Osteoblast (primary cell): ENCODE results near the gene QRICH1. TPM values are rescaled to one million over a fixed set of nuclear protein-coding genes. Genes with fewer than 3 reads are reported as not detected.

Experiments used
- DNase-seq: peaks from one replicate; pipeline ENCODE4 v3.0.0; 2011; ENCODE audit warnings: low spot score, mixed read lengths; ENCODE audit not compliant: insufficient read length; ENCODE audit errors: missing footprints
- H2AFZ ChIP-seq: 2 replicates; pipeline ENCODE4 v1.6.0; 2011; ENCODE audit warnings: mild to moderate bottlenecking, low read length
- H3K27ac ChIP-seq: 2 replicates; pipeline ENCODE4 v1.5.1; 2011; ENCODE audit warnings: mild to moderate bottlenecking, low read depth, low read length, moderate library complexity
- H3K27me3 ChIP-seq: 2 replicates; pipeline ENCODE4 v1.6.0; 2012; ENCODE audit warnings: mild to moderate bottlenecking, control low read depth, inconsistent platforms, low read length, moderate library complexity; ENCODE audit not compliant: insufficient read depth
- H3K36me3 ChIP-seq: 2 replicates; pipeline ENCODE4 v1.5.1; 2011; ENCODE audit warnings: mild to moderate bottlenecking, low read length, control low read depth, moderate library complexity; ENCODE audit not compliant: insufficient read depth
- H3K4me1 ChIP-seq: 2 replicates; pipeline ENCODE4 v1.5.1; 2011; ENCODE audit warnings: mild to moderate bottlenecking, low read length, control low read depth, moderate library complexity; ENCODE audit not compliant: insufficient read depth
- H3K4me2 ChIP-seq: 2 replicates; pipeline ENCODE4 v1.6.0; 2011; ENCODE audit warnings: mild to moderate bottlenecking, low read length; ENCODE audit not compliant: insufficient read depth
- H3K4me3 ChIP-seq: fragments of 200-600 bp; sonication (generic); 3 replicates; pipeline ENCODE4 v1.5.1; 2012; ENCODE audit warnings: mild to moderate bottlenecking, low read length, inconsistent platforms; ENCODE audit not compliant: insufficient read depth
- H3K79me2 ChIP-seq: 2 replicates; pipeline ENCODE4 v1.6.0; 2012; ENCODE audit warnings: mild to moderate bottlenecking, low read length, control low read depth, inconsistent platforms; ENCODE audit not compliant: insufficient read depth
- H3K9me3 ChIP-seq: 2 replicates; pipeline ENCODE4 v1.5.1; 2011; ENCODE audit warnings: low read depth, low read length, control low read depth
- H4K20me1 ChIP-seq: 2 replicates; pipeline ENCODE4 v1.6.0; 2012; ENCODE audit warnings: mild to moderate bottlenecking, low read length, control low read depth; ENCODE audit not compliant: insufficient read depth
- total RNA-seq: library from RNA; depleted of rRNA; stranded (reverse); fragments of >200 nt; gene quantifications from 2 replicates; pipeline ENCODE4 v1.2.3, GENCODE V29; 2012
- TF ChIP-seq, protein P1 (sequence below): IDR thresholded peaks from 2 replicates; pipeline ENCODE4 v1.5.1; 2011; ENCODE audit warnings: mild to moderate bottlenecking, low read depth, low read length, moderate library complexity; ENCODE audit errors: extremely low read depth

The QRICH1 gene
- total RNA-seq, 1 donor = 167 TPM

DNA sequence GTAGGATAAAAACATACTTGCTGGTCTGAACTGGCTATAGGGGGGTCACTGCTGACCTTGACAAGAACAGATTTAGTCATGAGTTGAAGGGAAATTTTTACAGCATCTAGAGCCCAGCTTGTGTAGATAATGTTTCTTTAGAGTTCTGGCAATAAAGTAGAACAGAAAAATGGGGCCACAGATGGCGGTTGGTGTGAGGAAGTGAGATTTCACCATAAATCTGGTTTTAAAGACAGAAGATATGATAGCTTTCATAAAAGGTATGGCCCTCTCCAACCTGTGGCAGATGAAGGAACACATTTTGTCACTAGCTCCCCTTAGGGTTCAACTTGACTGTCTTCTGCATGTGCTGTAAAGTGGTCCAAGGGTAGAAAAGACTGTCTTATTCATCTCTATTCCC lies 40.3 kb downstream of the QRICH1 start:
- no peak for DNase-seq
- Histone ChIP-seq H3K4me3 (no peak overlapping the region), H3K4me2 (no peak overlapping the region), H3K27me3 (no peaks in the 10 kb centered on the region), H3K27ac (no peak overlapping the region), H4K20me1 (peaks cover 24% of the 10 kb centered on the region), H3K4me1 (no peaks in the 10 kb centered on the region), H2AFZ (no peak overlapping the region), H3K79me2 (peaks cover 44% of the 10 kb centered on the region), H3K36me3 (peaks cover 52% of the 10 kb centered on the region), H3K9me3 (no peaks in the 10 kb centered on the region)
- TF ChIP-seq, protein P1, sequence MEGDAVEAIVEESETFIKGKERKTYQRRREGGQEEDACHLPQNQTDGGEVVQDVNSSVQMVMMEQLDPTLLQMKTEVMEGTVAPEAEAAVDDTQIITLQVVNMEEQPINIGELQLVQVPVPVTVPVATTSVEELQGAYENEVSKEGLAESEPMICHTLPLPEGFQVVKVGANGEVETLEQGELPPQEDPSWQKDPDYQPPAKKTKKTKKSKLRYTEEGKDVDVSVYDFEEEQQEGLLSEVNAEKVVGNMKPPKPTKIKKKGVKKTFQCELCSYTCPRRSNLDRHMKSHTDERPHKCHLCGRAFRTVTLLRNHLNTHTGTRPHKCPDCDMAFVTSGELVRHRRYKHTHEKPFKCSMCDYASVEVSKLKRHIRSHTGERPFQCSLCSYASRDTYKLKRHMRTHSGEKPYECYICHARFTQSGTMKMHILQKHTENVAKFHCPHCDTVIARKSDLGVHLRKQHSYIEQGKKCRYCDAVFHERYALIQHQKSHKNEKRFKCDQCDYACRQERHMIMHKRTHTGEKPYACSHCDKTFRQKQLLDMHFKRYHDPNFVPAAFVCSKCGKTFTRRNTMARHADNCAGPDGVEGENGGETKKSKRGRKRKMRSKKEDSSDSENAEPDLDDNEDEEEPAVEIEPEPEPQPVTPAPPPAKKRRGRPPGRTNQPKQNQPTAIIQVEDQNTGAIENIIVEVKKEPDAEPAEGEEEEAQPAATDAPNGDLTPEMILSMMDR = no peak

DNA sequence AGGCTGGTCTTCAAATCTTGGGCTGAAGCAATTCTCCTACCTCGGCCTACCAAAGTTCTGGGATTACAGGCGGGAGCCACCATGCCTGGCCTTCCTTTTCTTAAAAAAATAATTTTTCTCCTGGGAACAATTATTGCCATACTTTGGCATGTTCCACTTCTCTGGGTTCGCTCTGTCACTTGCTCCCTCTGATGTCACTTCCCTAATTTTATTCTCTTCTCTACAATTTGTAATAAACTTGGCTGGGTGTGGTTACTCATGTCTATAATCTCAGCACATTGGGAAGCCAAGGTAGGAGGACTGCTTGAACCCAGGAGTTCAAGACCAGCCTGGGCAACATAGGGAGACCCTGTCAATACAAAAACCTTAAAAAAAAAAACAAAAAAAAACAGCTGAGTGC lies 58.6 kb downstream of the QRICH1 start:
- Histone ChIP-seq H3K36me3 (peaks cover 71% of the 10 kb centered on the region), H3K4me1 (peaks cover 9% of the 10 kb centered on the region), H3K9me3 (no peaks in the 10 kb centered on the region), H3K4me3 (no peak overlapping the region), H2AFZ (no peak overlapping the region), H4K20me1 (peaks cover 5% of the 10 kb centered on the region), H3K27ac (no peak overlapping the region), H3K79me2 (peaks cover 8% of the 10 kb centered on the region), H3K27me3 (no peaks in the 10 kb centered on the region), H3K4me2 (no peak overlapping the region)
- no peak for DNase-seq
- TF ChIP-seq, protein P1 = no peak

DNA sequence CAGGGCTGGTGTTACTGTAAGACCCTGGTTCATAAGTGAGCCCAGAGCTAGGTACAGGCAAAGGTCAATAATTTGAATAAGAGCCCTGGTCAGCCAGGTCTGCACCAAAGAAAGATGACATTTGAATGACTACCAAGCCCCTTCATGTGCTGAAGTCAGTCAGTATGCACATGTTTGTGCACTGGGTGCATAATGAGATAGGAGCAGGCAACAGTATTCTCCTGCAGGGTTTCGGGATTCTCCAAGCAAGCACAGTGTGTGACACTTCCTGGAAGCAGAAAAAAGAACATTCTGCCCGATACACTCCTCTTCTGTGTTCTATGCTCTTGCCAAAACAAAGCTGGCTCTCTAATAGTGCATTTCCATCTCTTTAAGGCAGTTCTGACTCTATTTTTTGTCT lies 59.2 kb downstream of the QRICH1 start:
- Histone ChIP-seq H3K4me1 (peaks cover 10% of the 10 kb centered on the region), H3K27ac (no peak overlapping the region), H4K20me1 (peaks cover 3% of the 10 kb centered on the region), H3K9me3 (no peaks in the 10 kb centered on the region), H3K27me3 (no peaks in the 10 kb centered on the region), H2AFZ (no peak overlapping the region), H3K36me3 (peaks cover 76% of the 10 kb centered on the region), H3K79me2 (peaks cover 8% of the 10 kb centered on the region), H3K4me2 (no peak overlapping the region), H3K4me3 (no peak overlapping the region)
- TF ChIP-seq, protein P1 = no peak
- no peak for DNase-seq

DNA sequence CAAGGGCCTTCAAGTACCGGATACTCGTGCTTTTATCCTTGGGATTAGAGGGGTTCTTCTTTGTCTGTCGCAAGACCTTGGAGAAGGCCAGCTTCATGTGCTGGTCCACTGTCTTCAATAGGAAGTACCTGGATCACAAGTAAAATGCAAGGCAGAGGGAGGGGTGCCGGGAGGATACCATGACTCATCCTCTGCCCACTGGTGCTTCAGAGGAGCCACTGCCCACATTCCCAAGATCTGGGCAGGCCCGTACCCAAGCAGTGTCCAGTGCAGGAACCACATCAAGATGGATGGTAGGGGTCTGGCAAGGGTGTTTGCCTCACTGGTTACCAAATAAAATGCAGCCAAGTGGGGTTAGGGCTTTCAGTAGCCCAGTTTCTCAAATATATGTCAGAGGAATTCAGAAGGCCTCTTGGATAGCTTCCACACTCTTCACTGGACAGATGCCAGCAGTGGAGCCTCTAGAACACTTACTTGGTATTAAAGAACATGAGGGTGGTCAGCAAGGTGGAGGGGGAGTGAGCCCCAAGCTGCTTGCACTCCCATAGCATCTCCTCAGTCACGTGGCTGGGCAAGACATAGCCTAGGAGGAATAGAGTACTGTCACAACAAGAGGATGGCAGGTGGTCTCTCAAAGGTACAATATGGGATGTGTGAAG lies 61.1 kb downstream of the QRICH1 start:
- H3K4me1 ChIP-seq = peaks cover 26% of the 10 kb centered on the region
- no peaks in the 10 kb centered on the region for H3K27me3 ChIP-seq
- H3K4me2 ChIP-seq = no peak overlapping the region
- TF ChIP-seq, protein P1 = no peak
- no peak overlapping the region for H3K4me3 ChIP-seq
- peaks cover 23% of the 10 kb centered on the region for H3K79me2 ChIP-seq
- peaks cover 10% of the 10 kb centered on the region for H4K20me1 ChIP-seq
- H3K36me3 ChIP-seq = peaks cover 66% of the 10 kb centered on the region
- no peak for DNase-seq
- H2AFZ ChIP-seq = no peak overlapping the region
- H3K27ac ChIP-seq = peak overlapping the region; percentile 13
- no peaks in the 10 kb centered on the region for H3K9me3 ChIP-seq
